ENCODE data around the gene RGS1. TPM values are rescaled to one million over a fixed set of nuclear protein-coding genes. Genes with fewer than 3 reads are reported as not detected.

The RGS1 gene
- total RNA-seq, 1 experiment from 2014 or later = not detected

- Histone ChIP-seq H3K4me2 (ENCODE audit: low read length) (no peak overlapping the region), H4K20me1 (ENCODE audit: insufficient read depth) (no peaks in the 10 kb centered on the region), H3K27me3 (ENCODE audit: insufficient read depth, low read length) (no peaks in the 10 kb centered on the region), H3K9me2 (ENCODE audit: insufficient read depth) (no peaks in the 10 kb centered on the region), H2AFZ (ENCODE audit: low read depth, low read length, poor library complexity, severe bottlenecking) (no peak overlapping the region), H3K9ac (ENCODE audit: low read length) (no peak overlapping the region), H3K4me1 (ENCODE audit: control insufficient read depth in 1 of 2, insufficient read depth in 2 of 2, low read length in 2 of 2) (no peaks in the 10 kb centered on the region), H3K36me3 (ENCODE audit: control insufficient read depth in 1 of 2, insufficient read depth in 2 of 2, low read length in 2 of 2) (no peaks in the 10 kb centered on the region), H3K4me3 (replicated peaks in 1 of 2; ENCODE audit: low read depth in 1 of 2, low read length in 2 of 2) (no peak overlapping the region), H3K9me3 (ENCODE audit: control insufficient read depth in 1 of 2, insufficient read depth in 1 of 2, low read depth in 1 of 2, low read length in 2 of 2) (no peaks in the 10 kb centered on the region), H3K79me2 (ENCODE audit: insufficient read depth, low read length) (no peaks in the 10 kb centered on the region), H3K27ac (ENCODE audit: low read depth, low read length) (no peak overlapping the region)
- DNase-seq (ENCODE audit: low read depth, low spot score) (no peak), ATAC-seq (no peak)
- POLR2A ChIA-PET = no interaction called here
- TF ChIP-seq JUND (IDR thresholded peaks at IDR 0.05) = no peak
- no TSS peak for BruUV-seq (replicated peaks)
- intact Hi-C loops (cut with micrococcal nuclease) = no loop called here
- RAD21 ChIA-PET (ENCODE audit: low non-redundant PET in 1 of 2, low total read pairs in 2 of 2, uncharacterized antibody in 2 of 2, unreplicated experiment in 2 of 2) = no interaction called here
- CTCF ChIA-PET = no interaction called here
Observed at GRCh38 chr1:192574073-192574472, 1.5 kb upstream of the RGS1 start.

- H3K9me3 ChIP-seq (ENCODE audit: control insufficient read depth in 1 of 2, insufficient read depth in 1 of 2, low read depth in 1 of 2, low read length in 2 of 2) = no peaks in the 10 kb centered on the region
- no TSS peak for BruUV-seq (replicated peaks)
- no peak for DNase-seq (ENCODE audit: low read depth, low spot score)
- no peak for ATAC-seq
- no peaks in the 10 kb centered on the region for H3K27me3 ChIP-seq (ENCODE audit: insufficient read depth, low read length)
- ChIA-PET RAD21 (ENCODE audit: low non-redundant PET in 1 of 2, low total read pairs in 2 of 2, uncharacterized antibody in 2 of 2, unreplicated experiment in 2 of 2) (no interaction called here), POLR2A (no interaction called here), CTCF (interaction anchor here (1.0 kb wide), 1 partner anchor 103 kb away, joined by 3 read pairs; no protein-coding TSS in a partner anchor)
- no peak overlapping the region for H3K9ac ChIP-seq (ENCODE audit: low read length)
- H3K9me2 ChIP-seq (ENCODE audit: insufficient read depth) = no peaks in the 10 kb centered on the region
- TF ChIP-seq CEBPB (IDR thresholded peaks at IDR 0.05; ENCODE audit: low read depth) = no peak
- TF ChIP-seq SRF (IDR thresholded peaks at IDR 0.05; ENCODE audit: low read depth) = no peak
- TF ChIP-seq YY1 (IDR thresholded peaks at IDR 0.05; ENCODE audit: extremely low read depth, insufficient replicate concordance, low read depth, low read length) = no peak
- H3K36me3 ChIP-seq (ENCODE audit: control insufficient read depth in 1 of 2, insufficient read depth in 2 of 2, low read length in 2 of 2) = no peaks in the 10 kb centered on the region
- H3K4me1 ChIP-seq (ENCODE audit: control insufficient read depth in 1 of 2, insufficient read depth in 2 of 2, low read length in 2 of 2) = no peaks in the 10 kb centered on the region
- H3K4me2 ChIP-seq (ENCODE audit: low read length) = no peak overlapping the region
- H4K20me1 ChIP-seq (ENCODE audit: insufficient read depth) = no peaks in the 10 kb centered on the region
- no peaks in the 10 kb centered on the region for H3K79me2 ChIP-seq (ENCODE audit: insufficient read depth, low read length)
- H3K27ac ChIP-seq (ENCODE audit: low read depth, low read length) = no peak overlapping the region
- H3K4me3 ChIP-seq (replicated peaks in 1 of 2; ENCODE audit: low read depth in 1 of 2, low read length in 2 of 2) = no peak overlapping the region
- intact Hi-C loops (cut with micrococcal nuclease) = no loop called here
- no peak overlapping the region for H2AFZ ChIP-seq (ENCODE audit: low read depth, low read length, poor library complexity, severe bottlenecking)
Observed at GRCh38 chr1:192576190-192577144, 894 bp downstream of the RGS1 start.

Measured in HCT116 (cell line).